Cardiac septum (tissue), 1 donor: ENCODE results near the gene GRAMD1B. TPM values are rescaled to one million over a fixed set of nuclear protein-coding genes. Genes with fewer than 3 reads are reported as not detected.
"Not testable (repeated sequence)": the region's sequence is repeated elsewhere in the genome, so short reads cannot be mapped to it uniquely, and the experiment has no call there.

Experiments
- DNase-seq: peaks from one replicate; pipeline ENCODE4 v3.0.0-alpha.2; 2020; ENCODE audit warnings: low spot score
- intact Hi-C: fragments of 100-400 bp; cut with DNase I; formaldehyde crosslinking; loops from one replicate; pipeline ENCODE4 v1.14.0; 2022
- total RNA-seq: library from RNA; stranded (reverse); fragmentation: NEBNext Ultra II Directional; extraction: Animal tissue kit (Norgen Biotek cat#: 25700); gene quantifications from one replicate; pipeline ENCODE4 v1.2.1, GENCODE V29; 2021
- donor health status: DM: no; HTN: no; CAD: no.

GRAMD1B gene
- total RNA-seq, 1 donor from 2014 or later: 15.3 TPM

GRCh38 chr11:123437236-123437979 is 7.3 kb downstream of the GRAMD1B start:
- DNase-seq: no peak
- intact Hi-C loops: no loop called here

GRCh38 chr11:123438131-123438627 is 8.1 kb downstream of the GRAMD1B start:
- DNase-seq: no peak
- intact Hi-C loops: no loop called here

- intact Hi-C loops: no loop called here
Measured at GRCh38 chr11:123439616-123440015, 9.5 kb downstream of the GRAMD1B start.

GRCh38 chr11:123441161-123441560 is 11.1 kb downstream of the GRAMD1B start:
- intact Hi-C loops: no loop called here
- DNase-seq: no peak

More at GRCh38 chr11:123439616-123440015, 9.5 kb downstream of the GRAMD1B start:
- no peak for DNase-seq

- no peak for DNase-seq
- intact Hi-C loops: no loop called here
Measured at GRCh38 chr11:123443851-123444623, 14.0 kb downstream of the GRAMD1B start.

- intact Hi-C loops: no loop called here
Measured at GRCh38 chr11:123448823-123449222, 18.8 kb downstream of the GRAMD1B start.

GRCh38 chr11:123449436-123449835 is 19.4 kb downstream of the GRAMD1B start:
- DNase-seq: no peak
- intact Hi-C loops: no loop called here

More at GRCh38 chr11:123448823-123449222, 18.8 kb downstream of the GRAMD1B start:
- no peak for DNase-seq

GRCh38 chr11:123450623-123451022 is 20.6 kb downstream of the GRAMD1B start:
- no peak for DNase-seq
- intact Hi-C loops: no loop called here

- DNase-seq: no peak
- intact Hi-C loops: no loop called here
Measured at GRCh38 chr11:123451183-123451781, 21.2 kb downstream of the GRAMD1B start.

GRCh38 chr11:123452794-123453193 is 22.7 kb downstream of the GRAMD1B start:
- no peak for DNase-seq
- intact Hi-C loops: no loop called here

- intact Hi-C loops: no loop called here
- DNase-seq: no peak
Measured at GRCh38 chr11:123454060-123454651, 24.1 kb downstream of the GRAMD1B start.

- intact Hi-C loops: no loop called here
- DNase-seq: no peak
Measured at GRCh38 chr11:123454796-123455195, 24.7 kb downstream of the GRAMD1B start.

GRCh38 chr11:123456448-123456847 is 26.4 kb downstream of the GRAMD1B start:
- DNase-seq, intact Hi-C loops: not testable (repeated sequence)

- DNase-seq: no peak
- intact Hi-C loops: no loop called here
Measured at GRCh38 chr11:123457187-123457770, 27.2 kb downstream of the GRAMD1B start.

GRCh38 chr11:123458501-123458900 is 28.4 kb downstream of the GRAMD1B start:
- intact Hi-C loops: no loop called here
- no peak for DNase-seq

- intact Hi-C loops: no loop called here
Measured at GRCh38 chr11:123460012-123460700, 30.1 kb downstream of the GRAMD1B start.

GRCh38 chr11:123461164-123461563 is 31.1 kb downstream of the GRAMD1B start:
- intact Hi-C loops: no loop called here
- peak; percentile 79 for DNase-seq

More at GRCh38 chr11:123460012-123460700, 30.1 kb downstream of the GRAMD1B start:
- DNase-seq: no peak

- intact Hi-C loops, DNase-seq: not testable (repeated sequence)
Measured at GRCh38 chr11:123465667-123466066, 35.6 kb downstream of the GRAMD1B start.

- DNase-seq, intact Hi-C loops: not testable (repeated sequence)
Measured at GRCh38 chr11:123466172-123466571, 36.1 kb downstream of the GRAMD1B start.
